GM19463 (cell line): ENCODE results near the gene GATAD2A.
A peak's percentile ranks its signal among the peaks of the same experiment; 100 is the strongest.
"Not testable (repeated sequence)": the region's sequence is repeated elsewhere in the genome, so short reads cannot be mapped to it uniquely, and the experiment has no call there.

ENCODE experiments used
- ATAC-seq: cut with Tn5 transposase; IDR thresholded peaks from one replicate; pipeline ENCODE4 v1.9.1; 2021; ENCODE audit warnings: mild to moderate bottlenecking, moderate library complexity; ENCODE audit not compliant: unreplicated experiment

GATAD2A gene, protein sequence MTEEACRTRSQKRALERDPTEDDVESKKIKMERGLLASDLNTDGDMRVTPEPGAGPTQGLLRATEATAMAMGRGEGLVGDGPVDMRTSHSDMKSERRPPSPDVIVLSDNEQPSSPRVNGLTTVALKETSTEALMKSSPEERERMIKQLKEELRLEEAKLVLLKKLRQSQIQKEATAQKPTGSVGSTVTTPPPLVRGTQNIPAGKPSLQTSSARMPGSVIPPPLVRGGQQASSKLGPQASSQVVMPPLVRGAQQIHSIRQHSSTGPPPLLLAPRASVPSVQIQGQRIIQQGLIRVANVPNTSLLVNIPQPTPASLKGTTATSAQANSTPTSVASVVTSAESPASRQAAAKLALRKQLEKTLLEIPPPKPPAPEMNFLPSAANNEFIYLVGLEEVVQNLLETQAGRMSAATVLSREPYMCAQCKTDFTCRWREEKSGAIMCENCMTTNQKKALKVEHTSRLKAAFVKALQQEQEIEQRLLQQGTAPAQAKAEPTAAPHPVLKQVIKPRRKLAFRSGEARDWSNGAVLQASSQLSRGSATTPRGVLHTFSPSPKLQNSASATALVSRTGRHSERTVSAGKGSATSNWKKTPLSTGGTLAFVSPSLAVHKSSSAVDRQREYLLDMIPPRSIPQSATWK

GRCh38 chr19:19404879-19405860 lies at the start of gene GATAD2A:
TSS of gene GATAD2A (plus strand) at chr19:19405675. CDS start at chr19:19465346, 59,671 bp downstream.
- peak; percentile 74 for ATAC-seq

DNA sequence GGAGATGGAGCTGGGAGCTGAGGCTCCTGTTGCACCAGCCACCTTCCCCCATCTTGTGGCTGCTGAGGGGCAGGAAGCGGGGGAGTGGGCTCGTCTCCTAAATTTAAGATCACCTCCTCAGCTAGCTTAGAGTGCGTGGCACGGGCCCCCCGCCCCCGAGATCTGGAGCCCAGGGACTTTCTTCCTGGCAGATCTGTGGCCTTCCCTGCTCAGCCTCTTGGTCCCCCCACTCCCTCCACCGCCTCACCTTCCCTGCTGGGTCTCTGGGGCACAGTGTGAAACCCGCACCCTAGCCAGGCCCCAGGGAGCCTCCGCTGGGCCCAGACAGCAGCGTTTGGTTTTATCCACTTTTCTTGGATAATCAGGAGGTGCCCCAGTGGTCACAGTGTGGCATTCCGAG lies 49.0 kb upstream of the GATAD2A start:
- no peak for ATAC-seq

- ATAC-seq, result no peak
Observed at GRCh38 chr19:19356901-19357566, 48.4 kb upstream of the GATAD2A start.

GRCh38 chr19:19361075-19361594 lies 44.3 kb upstream of the GATAD2A start:
- peak; percentile 73 for ATAC-seq

- ATAC-seq, result no peak
Observed at GRCh38 chr19:19362075-19362474, 43.4 kb upstream of the GATAD2A start.

GRCh38 chr19:19366434-19367396 lies 38.8 kb upstream of the GATAD2A start:
- peak; percentile 81 for ATAC-seq

GRCh38 chr19:19368087-19368486 lies 37.4 kb upstream of the GATAD2A start:
- ATAC-seq, result no peak

GRCh38 chr19:19371059-19371458 lies 34.4 kb upstream of the GATAD2A start:
- ATAC-seq, result no peak

- peak; percentile 90 for ATAC-seq
Observed at GRCh38 chr19:19372656-19373416, 32.6 kb upstream of the GATAD2A start.

DNA sequence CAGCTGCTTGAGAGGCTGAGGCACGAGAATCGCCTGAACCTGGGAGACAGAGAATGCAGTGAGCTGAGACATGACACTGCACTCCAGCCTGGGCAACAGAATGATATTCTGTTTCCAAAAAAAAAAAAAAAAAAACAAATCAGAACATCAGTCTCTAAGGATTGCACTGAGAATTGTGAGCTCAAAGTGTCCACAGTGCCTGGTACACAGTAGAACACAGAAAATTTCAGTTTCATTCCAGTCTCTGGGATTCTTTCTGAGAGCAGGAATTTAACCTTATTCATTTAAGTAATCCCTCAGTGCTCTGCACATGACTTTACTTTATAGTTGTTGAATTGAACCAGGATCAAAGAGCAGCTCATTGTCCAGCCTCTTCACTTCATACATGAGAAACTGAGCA lies 25.9 kb upstream of the GATAD2A start:
- no peak for ATAC-seq

DNA sequence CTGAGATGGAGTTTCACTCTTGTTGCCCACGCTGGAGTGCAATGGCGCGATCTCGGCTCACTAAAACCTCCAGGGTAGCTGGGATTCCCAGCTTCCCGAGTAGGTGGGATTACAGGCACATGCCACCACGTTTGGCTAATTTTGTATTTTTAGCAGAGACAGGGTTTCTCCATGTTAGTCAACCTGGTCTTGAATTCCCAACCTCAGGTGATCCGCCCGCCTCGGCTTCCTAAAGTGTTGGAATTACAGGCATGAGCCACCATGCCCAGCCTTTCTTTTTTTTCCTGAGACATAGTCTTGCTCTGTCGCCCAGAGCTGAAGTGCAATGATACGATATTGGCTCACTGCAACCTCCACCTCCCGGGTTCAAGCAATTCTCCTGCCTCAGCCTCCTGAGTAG lies 25.2 kb upstream of the GATAD2A start:
- ATAC-seq, result not testable (repeated sequence)

DNA sequence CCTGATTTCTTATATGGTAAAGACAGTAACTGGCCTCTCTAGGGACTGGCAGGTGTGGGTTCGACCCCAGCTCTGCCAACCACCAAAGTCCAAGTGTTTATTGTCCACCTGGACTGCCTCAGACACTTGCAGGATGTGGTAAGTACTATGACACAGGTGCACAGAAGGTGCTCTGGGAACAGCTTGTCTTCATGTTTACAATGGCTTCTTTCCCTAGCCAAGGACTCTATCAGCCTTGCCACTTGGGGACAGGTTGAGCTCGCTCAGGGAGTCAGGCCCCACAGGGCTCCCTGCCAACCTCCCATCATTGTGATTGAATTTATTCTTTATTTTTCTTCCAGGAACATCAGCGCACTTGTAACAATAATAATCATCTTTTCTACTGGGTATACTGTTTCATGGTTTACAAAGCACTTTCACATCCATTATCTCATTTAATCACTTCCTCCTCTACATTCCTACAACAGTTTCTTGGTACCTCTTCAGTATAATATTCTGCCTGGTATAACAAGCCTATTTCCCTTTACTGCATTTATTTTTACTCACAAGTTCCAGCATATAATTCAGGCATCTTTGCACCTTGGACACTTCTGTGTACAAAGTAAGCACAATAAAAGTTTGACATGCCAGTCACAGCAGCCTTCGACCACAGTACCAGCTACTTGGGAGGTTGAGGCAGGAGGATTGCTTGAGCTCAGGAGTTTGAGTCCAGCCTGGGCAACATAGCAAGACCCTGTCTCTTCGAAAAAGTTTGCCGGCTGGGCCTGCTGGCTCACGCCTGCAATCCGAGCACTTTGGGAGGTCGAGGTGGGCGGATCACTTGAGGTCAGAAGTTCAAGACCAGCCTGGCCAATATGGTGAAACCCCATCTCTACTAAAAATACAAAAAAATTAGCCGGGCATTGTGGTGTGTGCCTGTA lies 24.2 kb upstream of the GATAD2A start:
- no peak for ATAC-seq

DNA sequence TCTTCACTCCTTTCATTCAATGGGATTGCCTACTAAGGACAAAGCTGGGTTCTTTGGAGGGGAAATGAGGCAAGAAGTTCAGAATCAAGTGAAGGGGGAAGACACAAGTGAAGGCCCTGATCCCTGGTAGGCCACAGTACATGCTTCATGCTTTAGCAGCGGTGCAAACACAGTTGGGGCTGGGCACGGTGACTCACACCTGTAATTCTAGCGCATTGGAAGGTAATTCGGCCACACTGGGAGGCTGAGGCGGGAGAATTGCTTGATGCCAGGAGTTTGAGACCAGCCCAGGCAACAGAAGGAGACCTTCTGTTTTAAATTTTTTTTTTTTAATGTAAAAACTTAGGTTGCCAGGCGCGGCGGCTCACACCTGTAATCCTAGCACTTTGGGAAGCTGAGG lies 23.4 kb upstream of the GATAD2A start:
- ATAC-seq, result no peak

DNA sequence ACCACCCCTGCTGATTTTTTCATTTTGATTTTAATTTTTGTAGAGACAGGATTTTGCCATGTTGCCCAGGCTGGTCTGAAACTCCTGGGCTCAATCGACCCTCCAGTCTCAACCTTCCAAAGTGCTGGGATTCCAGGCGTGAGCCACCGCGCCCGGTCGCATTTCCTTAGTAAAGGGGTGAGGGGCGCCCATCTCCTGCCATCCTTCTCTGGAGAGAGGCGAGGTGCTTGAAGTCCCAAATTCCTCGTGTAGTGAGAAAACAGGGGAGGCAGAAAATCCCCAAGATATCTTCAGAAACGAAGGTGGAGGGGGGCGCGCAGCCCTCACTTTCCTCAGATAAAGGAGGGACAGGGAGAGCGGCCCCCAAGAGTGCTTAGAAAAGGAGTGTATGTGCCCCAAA lies 21.0 kb upstream of the GATAD2A start:
- ATAC-seq, result no peak

GRCh38 chr19:19385131-19385895 lies 20.2 kb upstream of the GATAD2A start:
- ATAC-seq, result peak; percentile 88
